Progenitor cell of endocrine pancreas (in vitro differentiated cells): ENCODE measurements around the gene NUPR1. TPM values are rescaled to one million over a fixed set of nuclear protein-coding genes. Genes with fewer than 3 reads are reported as not detected.

Source experiments
- DNase-seq: peaks from one replicate; pipeline ENCODE4 v3.0.0; 2021; ENCODE audit warnings: low spot score; ENCODE audit not compliant: unreplicated experiment
- H3K27ac Mint-ChIP-seq: 2 replicates; pipeline ENCODE4 v1.8.0; 2021; ENCODE audit warnings: mild to moderate bottlenecking, moderate library complexity, mixed read lengths
- H3K27me3 Mint-ChIP-seq: 2 replicates; pipeline ENCODE4 v1.8.0; 2021; ENCODE audit warnings: mixed read lengths
- H3K36me3 Mint-ChIP-seq: 2 replicates; pipeline ENCODE4 v1.8.0; 2022; ENCODE audit warnings: mixed read lengths; ENCODE audit not compliant: insufficient read depth
- H3K4me1 Mint-ChIP-seq: 2 replicates; pipeline ENCODE4 v1.8.0; 2021; ENCODE audit warnings: low read depth, mixed read lengths
- H3K4me3 Mint-ChIP-seq: 2 replicates; pipeline ENCODE4 v1.8.0; 2021; ENCODE audit warnings: low read depth, mild to moderate bottlenecking, moderate library complexity, mixed read lengths
- H3K9me3 Mint-ChIP-seq: 2 replicates; pipeline ENCODE4 v1.8.0; 2021; ENCODE audit warnings: low read depth, mixed read lengths
- CTCF ChIP-seq: fragments of 200-600 bp; sonication (generic); IDR thresholded peaks from one replicate; pipeline ENCODE4 v1.5.0; 2021; ENCODE audit warnings: antibody characterized with exemption, mild to moderate bottlenecking; ENCODE audit not compliant: unreplicated experiment
- total RNA-seq: library from RNA; stranded (reverse); gene quantifications from 2 replicates; pipeline ENCODE4 v1.2.1, GENCODE V29; 2021

NUPR1 gene
- total RNA-seq, 1 donor from 2014 or later: not detected

DNA sequence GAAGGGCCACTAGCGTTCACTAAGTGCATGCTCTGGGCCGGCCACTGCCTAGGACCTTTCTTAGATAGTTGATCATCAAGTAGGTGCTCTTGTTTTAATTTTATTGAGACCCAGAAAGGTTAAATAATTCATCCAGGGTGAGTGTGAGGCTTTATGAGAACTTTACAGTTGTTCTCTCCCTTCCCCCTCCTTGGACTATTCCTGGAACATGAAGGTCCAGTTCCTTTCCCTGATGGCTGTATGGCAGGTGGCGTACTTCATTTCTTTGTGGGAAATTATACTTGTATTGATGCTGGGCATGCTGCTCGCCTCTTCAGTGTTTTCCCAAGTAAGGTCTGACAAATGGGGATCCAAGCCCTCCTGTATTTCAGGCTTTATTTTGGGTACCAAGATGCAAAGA, 23.4 kb upstream of the NUPR1 start:
- H3K27ac Mint-ChIP-seq: no peak overlapping the region

GRCh38 chr16:28561557-28562187, 22.9 kb upstream of the NUPR1 start:
- H3K4me3 Mint-ChIP-seq: no peak overlapping the region
- H3K9me3 Mint-ChIP-seq: peaks cover 3% of the 10 kb centered on the region

More for the DNA sequence above, 23.4 kb upstream of the NUPR1 start:
- Mint-ChIP-seq H3K27me3 (no peaks in the 10 kb centered on the region), H3K4me3 (no peak overlapping the region), H3K9me3 (peaks cover 4% of the 10 kb centered on the region), H3K36me3 (peaks cover 24% of the 10 kb centered on the region), H3K4me1 (peaks cover 3% of the 10 kb centered on the region)
- DNase-seq: no peak
- TF ChIP-seq CTCF: no peak

DNA sequence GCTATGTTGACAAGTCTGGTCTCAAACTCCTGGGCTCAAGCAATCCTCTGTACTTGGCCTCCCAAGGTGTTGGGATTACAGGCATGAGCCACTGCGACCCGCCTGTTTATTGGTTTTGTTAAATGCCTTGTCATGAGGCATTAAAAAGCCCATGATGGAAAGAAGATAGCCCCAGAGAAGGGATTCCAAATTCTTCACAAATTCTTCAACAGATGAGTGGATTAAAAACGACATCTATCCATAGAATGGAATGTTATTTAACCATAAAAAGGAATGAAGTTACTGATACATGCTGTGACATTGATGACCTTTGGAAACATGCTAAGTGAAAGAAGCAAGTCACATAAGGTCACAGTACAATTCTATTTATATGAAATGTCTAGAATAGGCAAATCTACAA, 19.7 kb upstream of the NUPR1 start:
- Mint-ChIP-seq H3K4me1 (peaks cover 5% of the 10 kb centered on the region), H3K4me3 (no peak overlapping the region), H3K9me3 (no peaks in the 10 kb centered on the region), H3K36me3 (peaks cover 16% of the 10 kb centered on the region), H3K27ac (no peak overlapping the region), H3K27me3 (no peaks in the 10 kb centered on the region)
- TF ChIP-seq CTCF: no peak
- no peak for DNase-seq

More at GRCh38 chr16:28561557-28562187, 22.9 kb upstream of the NUPR1 start:
- Mint-ChIP-seq H3K36me3 (peaks cover 24% of the 10 kb centered on the region), H3K27me3 (no peaks in the 10 kb centered on the region), H3K4me1 (peaks cover 3% of the 10 kb centered on the region), H3K27ac (peak overlapping the region; percentile 85)
- DNase-seq: no peak
- TF ChIP-seq CTCF: no peak

- Mint-ChIP-seq H3K27ac (no peak overlapping the region), H3K27me3 (no peaks in the 10 kb centered on the region), H3K36me3 (peaks cover 16% of the 10 kb centered on the region)
Measured at GRCh38 chr16:28556914-28557320, 18.1 kb upstream of the NUPR1 start.

DNA sequence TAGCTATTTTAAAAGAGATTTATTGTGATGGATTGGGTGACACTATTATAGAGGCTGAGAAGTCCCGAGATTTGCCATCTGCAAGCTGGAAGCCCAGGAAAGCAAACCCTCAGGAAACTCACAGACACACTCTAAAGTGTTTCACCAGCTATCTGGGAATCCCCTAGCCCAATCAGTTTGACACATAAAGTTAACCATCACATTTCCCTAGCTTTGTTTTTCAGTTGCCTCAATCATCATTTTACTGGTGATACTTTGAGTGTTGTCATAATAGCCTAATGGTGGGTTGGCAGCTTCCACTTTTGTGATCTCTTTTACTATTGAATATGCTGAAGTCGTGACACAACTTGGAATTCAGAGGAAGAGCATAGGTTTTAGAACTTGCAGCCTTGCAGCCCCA, 16.8 kb upstream of the NUPR1 start:
- H3K36me3 Mint-ChIP-seq: peaks cover 16% of the 10 kb centered on the region
- no peak overlapping the region for H3K4me3 Mint-ChIP-seq
- H3K27me3 Mint-ChIP-seq: no peaks in the 10 kb centered on the region
- peaks cover 2% of the 10 kb centered on the region for H3K4me1 Mint-ChIP-seq
- no peak overlapping the region for H3K27ac Mint-ChIP-seq
- no peak for DNase-seq
- no peak for TF ChIP-seq CTCF
- H3K9me3 Mint-ChIP-seq: no peaks in the 10 kb centered on the region

More at GRCh38 chr16:28556914-28557320, 18.1 kb upstream of the NUPR1 start:
- H3K4me1 Mint-ChIP-seq: peaks cover 5% of the 10 kb centered on the region
- no peak overlapping the region for H3K4me3 Mint-ChIP-seq
- no peak for DNase-seq
- TF ChIP-seq CTCF: no peak
- H3K9me3 Mint-ChIP-seq: no peaks in the 10 kb centered on the region
